Stimulated activated effector memory CD8-positive, alpha-beta T cell treated with anti-CD3 and anti-CD28 coated beads, Interleukin-12 subunit alpha, Interleukin-12 subunit beta, amount 100 ng/mL, for 72 hours (primary cell): ENCODE measurements around the gene USH2A.
A peak's percentile ranks its signal among the peaks of the same experiment; 100 is the strongest.

Source experiments
- ATAC-seq: fragments of 150-1000 bp; cut with Tn5 transposase; 2 replicates; pipeline ENCODE4 v1.10.0; 2021
- DNase-seq, 2 donors: peaks; one replicate each; pipeline ENCODE4 v3.0.0; 2021 to 2022; ENCODE audit warnings: low spot score in 2 of 2
- H3K27ac Mint-ChIP-seq: one replicate; pipeline ENCODE4 v1.8.0; 2022; ENCODE audit warnings: mild to moderate bottlenecking, mixed read lengths
- H3K36me3 Mint-ChIP-seq: one replicate; pipeline ENCODE4 v1.8.0; 2022; ENCODE audit warnings: mild to moderate bottlenecking, mixed read lengths
- H3K4me1 Mint-ChIP-seq: one replicate; pipeline ENCODE4 v1.8.0; 2022; ENCODE audit warnings: mixed read lengths
- H3K4me3 Mint-ChIP-seq: one replicate; pipeline ENCODE4 v1.8.0; 2022; ENCODE audit warnings: mild to moderate bottlenecking, mixed read lengths
- H3K9me3 Mint-ChIP-seq: one replicate; pipeline ENCODE4 v1.8.0; 2022; ENCODE audit warnings: mixed read lengths

The USH2A gene

GRCh38 chr1:215710036-215710898 lies 713.0 kb downstream of the USH2A start:
- Mint-ChIP-seq H3K27ac (no peak overlapping the region), H3K9me3 (peaks cover 9% of the 10 kb centered on the region), H3K4me3 (no peak overlapping the region), H3K4me1 (no peaks in the 10 kb centered on the region), H3K36me3 (no peaks in the 10 kb centered on the region)
- no peak for ATAC-seq
- DNase-seq: no peak

GRCh38 chr1:215704089-215704860 lies 719.0 kb downstream of the USH2A start:
- H3K27ac Mint-ChIP-seq: no peak overlapping the region
- no peaks in the 10 kb centered on the region for H3K36me3 Mint-ChIP-seq
- DNase-seq (no peak), ATAC-seq (no peak)
- H3K4me3 Mint-ChIP-seq: no peak overlapping the region
- H3K9me3 Mint-ChIP-seq: peaks cover 21% of the 10 kb centered on the region
- H3K4me1 Mint-ChIP-seq: no peaks in the 10 kb centered on the region

- ATAC-seq: no peak
- Mint-ChIP-seq H3K27ac (no peak overlapping the region), H3K4me3 (no peak overlapping the region), H3K4me1 (no peaks in the 10 kb centered on the region), H3K9me3 (peaks cover 9% of the 10 kb centered on the region), H3K36me3 (no peaks in the 10 kb centered on the region)
- DNase-seq: no peak
Observed at GRCh38 chr1:215682232-215682631, 741.0 kb downstream of the USH2A start.

- H3K4me3 Mint-ChIP-seq: no peak overlapping the region
- no peaks in the 10 kb centered on the region for H3K4me1 Mint-ChIP-seq
- H3K9me3 Mint-ChIP-seq: peaks cover 5% of the 10 kb centered on the region
Observed at GRCh38 chr1:215681041-215681440, 742.2 kb downstream of the USH2A start.

GRCh38 chr1:215679231-215679630 lies 744.0 kb downstream of the USH2A start:
- H3K9me3 Mint-ChIP-seq: peaks cover 4% of the 10 kb centered on the region
- no peak for ATAC-seq

More at GRCh38 chr1:215681041-215681440, 742.2 kb downstream of the USH2A start:
- no peak overlapping the region for H3K27ac Mint-ChIP-seq
- DNase-seq: no peak
- no peak for ATAC-seq
- no peaks in the 10 kb centered on the region for H3K36me3 Mint-ChIP-seq

GRCh38 chr1:215677112-215677511 lies 746.1 kb downstream of the USH2A start:
- no peak for ATAC-seq
- no peak for DNase-seq
- H3K27ac Mint-ChIP-seq: no peak overlapping the region
- no peaks in the 10 kb centered on the region for H3K36me3 Mint-ChIP-seq
- H3K9me3 Mint-ChIP-seq: peaks cover 5% of the 10 kb centered on the region
- no peaks in the 10 kb centered on the region for H3K4me1 Mint-ChIP-seq
- no peak overlapping the region for H3K4me3 Mint-ChIP-seq

More at GRCh38 chr1:215679231-215679630, 744.0 kb downstream of the USH2A start:
- Mint-ChIP-seq H3K27ac (no peak overlapping the region), H3K4me1 (no peaks in the 10 kb centered on the region), H3K36me3 (no peaks in the 10 kb centered on the region), H3K4me3 (no peak overlapping the region)
- DNase-seq: no peak

- no peak overlapping the region for H3K27ac Mint-ChIP-seq
- H3K36me3 Mint-ChIP-seq: no peaks in the 10 kb centered on the region
- DNase-seq (no peak), ATAC-seq (no peak)
- no peak overlapping the region for H3K4me3 Mint-ChIP-seq
- H3K9me3 Mint-ChIP-seq: peaks cover 7% of the 10 kb centered on the region
- no peaks in the 10 kb centered on the region for H3K4me1 Mint-ChIP-seq
Observed at GRCh38 chr1:215673943-215674342, 749.3 kb downstream of the USH2A start.

- Mint-ChIP-seq H3K4me1 (no peaks in the 10 kb centered on the region), H3K36me3 (no peaks in the 10 kb centered on the region), H3K27ac (no peak overlapping the region), H3K9me3 (peaks cover 7% of the 10 kb centered on the region), H3K4me3 (no peak overlapping the region)
- no peak for ATAC-seq
- no peak for DNase-seq
Observed at GRCh38 chr1:215672482-215672881, 750.8 kb downstream of the USH2A start.

- DNase-seq: no peak
- Mint-ChIP-seq H3K4me1 (no peaks in the 10 kb centered on the region), H3K4me3 (no peak overlapping the region), H3K9me3 (peaks cover 7% of the 10 kb centered on the region), H3K27ac (no peak overlapping the region), H3K36me3 (no peaks in the 10 kb centered on the region)
- no peak for ATAC-seq
Observed at GRCh38 chr1:215669806-215670491, 753.3 kb downstream of the USH2A start.

GRCh38 chr1:215667761-215668160 lies 755.5 kb downstream of the USH2A start:
- no peaks in the 10 kb centered on the region for H3K36me3 Mint-ChIP-seq
- H3K4me3 Mint-ChIP-seq: no peak overlapping the region
- H3K27ac Mint-ChIP-seq: no peak overlapping the region
- DNase-seq (no peak), ATAC-seq (no peak)
- H3K9me3 Mint-ChIP-seq: peaks cover 7% of the 10 kb centered on the region
- no peaks in the 10 kb centered on the region for H3K4me1 Mint-ChIP-seq

GRCh38 chr1:215665215-215665614 lies 758.0 kb downstream of the USH2A start:
- ATAC-seq: peak; percentile 31

GRCh38 chr1:215661033-215661432 lies 762.2 kb downstream of the USH2A start:
- no peak for ATAC-seq
- peaks cover 12% of the 10 kb centered on the region for H3K9me3 Mint-ChIP-seq
- H3K4me1 Mint-ChIP-seq: no peaks in the 10 kb centered on the region
- DNase-seq: no peak
- H3K4me3 Mint-ChIP-seq: no peak overlapping the region
- H3K36me3 Mint-ChIP-seq: no peaks in the 10 kb centered on the region
- H3K27ac Mint-ChIP-seq: no peak overlapping the region

More at GRCh38 chr1:215665215-215665614, 758.0 kb downstream of the USH2A start:
- H3K4me3 Mint-ChIP-seq: no peak overlapping the region
- peaks cover 6% of the 10 kb centered on the region for H3K9me3 Mint-ChIP-seq
- DNase-seq: no peak
- no peaks in the 10 kb centered on the region for H3K4me1 Mint-ChIP-seq
- no peaks in the 10 kb centered on the region for H3K36me3 Mint-ChIP-seq
- H3K27ac Mint-ChIP-seq: no peak overlapping the region

- Mint-ChIP-seq H3K9me3 (peaks cover 12% of the 10 kb centered on the region), H3K27ac (no peak overlapping the region), H3K36me3 (no peaks in the 10 kb centered on the region), H3K4me3 (no peak overlapping the region), H3K4me1 (no peaks in the 10 kb centered on the region)
- DNase-seq: no peak
- no peak for ATAC-seq
Observed at GRCh38 chr1:215660259-215660658, 763.0 kb downstream of the USH2A start.

- H3K36me3 Mint-ChIP-seq: no peaks in the 10 kb centered on the region
- no peak for DNase-seq
- no peak overlapping the region for H3K27ac Mint-ChIP-seq
- no peak for ATAC-seq
- H3K9me3 Mint-ChIP-seq: peaks cover 15% of the 10 kb centered on the region
- H3K4me3 Mint-ChIP-seq: no peak overlapping the region
- no peaks in the 10 kb centered on the region for H3K4me1 Mint-ChIP-seq
Observed at GRCh38 chr1:215657047-215657446, 766.2 kb downstream of the USH2A start.

- DNase-seq (no peak), ATAC-seq (no peak)
- Mint-ChIP-seq H3K27ac (no peak overlapping the region), H3K36me3 (no peaks in the 10 kb centered on the region), H3K9me3 (peaks cover 4% of the 10 kb centered on the region), H3K4me3 (no peak overlapping the region), H3K4me1 (no peaks in the 10 kb centered on the region)
Observed at GRCh38 chr1:215652371-215652770, 770.9 kb downstream of the USH2A start.
